ENCODE measurements around the gene GAD2.
"Not testable (repeated sequence)": the region's sequence is repeated elsewhere in the genome, so short reads cannot be mapped to it uniquely, and the experiment has no call there.

GAD2 gene

GRCh38 chr10:26326851-26327250 is 110.3 kb downstream of the GAD2 start:
- no peak for DNase-seq

GRCh38 chr10:26327811-26328210 is 111.2 kb downstream of the GAD2 start:
- no peak for DNase-seq

DNA sequence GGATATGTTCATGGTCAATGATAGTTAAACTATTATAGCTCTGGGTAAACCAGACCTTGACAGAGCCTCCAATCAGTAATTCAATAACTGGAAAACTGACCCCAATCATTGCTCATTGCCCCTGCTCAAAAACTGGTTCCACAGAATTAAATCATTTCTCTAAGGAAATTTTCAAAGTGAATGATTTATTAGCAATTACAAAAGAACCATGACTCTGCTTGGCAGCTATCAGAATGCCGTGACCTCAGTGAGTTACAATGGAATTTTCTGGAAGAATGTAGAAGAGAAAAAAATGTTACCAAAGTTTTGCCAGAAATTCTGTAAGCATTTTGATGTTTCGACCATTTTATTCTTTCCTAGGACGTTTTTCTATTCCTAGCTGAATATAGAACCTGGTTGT is 114.8 kb downstream of the GAD2 start:
- DNase-seq = no peak

GRCh38 chr10:26334232-26334931 is 117.8 kb downstream of the GAD2 start:
- no peak for DNase-seq

GRCh38 chr10:26334932-26335573 is 118.5 kb downstream of the GAD2 start:
- peak; percentile 34 for DNase-seq

GRCh38 chr10:26335574-26336093 is 119.1 kb downstream of the GAD2 start:
- no peak for DNase-seq

- no peak for DNase-seq
These were observed 120.4 kb downstream of the GAD2 start for GRCh38 chr10:26336979-26337378.

- no peak for DNase-seq
These were observed 125.1 kb downstream of the GAD2 start for GRCh38 chr10:26341701-26342100.

GRCh38 chr10:26348821-26349417 is 132.3 kb downstream of the GAD2 start:
- DNase-seq = not testable (repeated sequence)

Data from NCI-H748 treated with DMSO at 0.1 percent for 48 hours (cell line).